SK-N-MC (cell line): ENCODE data around the gene LCN9.

Source experiments
- DNase-seq: peaks from one replicate; pipeline ENCODE4 v3.0.0-alpha.2; 2011; ENCODE audit warnings: low read depth, low spot score
- H3K27ac ChIP-seq: fragments of 200-600 bp; sonication (generic); 2 replicates; pipeline ENCODE4 v1.5.1; 2016; ENCODE audit warnings: mixed run types
- H3K36me3 ChIP-seq: fragments of 200-600 bp; sonication (generic); 2 replicates; pipeline ENCODE4 v1.6.1; 2017; ENCODE audit warnings: antibody characterized with exemption, low read length, mixed read lengths; ENCODE audit not compliant: insufficient read depth
- H3K4me3 ChIP-seq: fragments of 200-600 bp; sonication (generic); 2 replicates; pipeline ENCODE4 v1.5.1; 2016
- H3K9ac ChIP-seq: fragments of 200-600 bp; sonication (generic); 2 replicates; pipeline ENCODE4 v1.8.0; 2017; ENCODE audit warnings: mixed run types, mixed read lengths; ENCODE audit not compliant: insufficient read length
- H3K9me3 ChIP-seq: fragments of 200-600 bp; sonication (generic); 2 replicates; pipeline ENCODE4 v1.6.1; 2017; ENCODE audit warnings: low read depth, mild to moderate bottlenecking, antibody characterized with exemption, low read length, moderate library complexity, mixed read lengths
- EZH2 ChIP-seq: fragments of 200-600 bp; sonication (generic); IDR thresholded peaks from one replicate; pipeline ENCODE4 v1.6.1; 2017; ENCODE audit warnings: antibody characterized with exemption
- FOXP2 ChIP-seq: optimal IDR thresholded peaks from 2 replicates; pipeline ENCODE3; 2011; ENCODE audit warnings: mild to moderate bottlenecking, moderate library complexity; ENCODE audit not compliant: insufficient read depth; ENCODE audit errors: extremely low read length, control extremely low read depth
- POLR2AphosphoS5 ChIP-seq: IDR thresholded peaks from 2 replicates; pipeline ENCODE4 v1.6.1; 2012; ENCODE audit warnings: mild to moderate bottlenecking, low read depth, low read length, borderline replicate concordance

LCN9 gene

DNA sequence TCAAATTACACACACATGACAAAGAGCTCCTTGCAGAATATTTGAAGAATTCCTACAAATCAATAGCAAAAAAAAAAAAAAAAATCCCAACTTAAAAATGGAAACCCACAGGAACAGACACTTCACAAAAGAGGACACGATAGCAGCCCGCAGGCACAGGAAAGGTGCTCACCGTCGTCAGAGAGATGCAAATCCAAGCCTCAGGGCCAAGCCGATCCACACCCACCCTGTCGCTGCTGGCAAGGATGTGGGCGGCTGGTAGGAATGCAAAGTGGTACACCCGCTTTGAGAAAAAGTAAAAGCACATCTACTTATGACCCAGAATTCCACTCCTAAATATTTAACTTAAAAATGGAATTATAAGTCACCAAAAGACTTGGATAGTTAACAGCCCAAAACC is 10.8 kb downstream of the LCN9 start:
- H3K9me3 ChIP-seq: no peaks in the 10 kb centered on the region
- no peak for TF ChIP-seq POLR2AphosphoS5
- no peak for TF ChIP-seq EZH2
- no peak for TF ChIP-seq FOXP2
- no peaks in the 10 kb centered on the region for H3K36me3 ChIP-seq
- H3K9ac ChIP-seq: no peak overlapping the region
- DNase-seq: no peak
- H3K27ac ChIP-seq: no peak overlapping the region
- H3K4me3 ChIP-seq: no peak overlapping the region

- H3K9me3 ChIP-seq: no peaks in the 10 kb centered on the region
- TF ChIP-seq POLR2AphosphoS5: no peak
- no peak for TF ChIP-seq FOXP2
- TF ChIP-seq EZH2: no peak
- no peaks in the 10 kb centered on the region for H3K36me3 ChIP-seq
- no peak for DNase-seq
- H3K9ac ChIP-seq: no peak overlapping the region
- no peak overlapping the region for H3K4me3 ChIP-seq
- H3K27ac ChIP-seq: no peak overlapping the region
Measured at GRCh38 chr9:135674977-135675376, 11.9 kb downstream of the LCN9 start.

DNA sequence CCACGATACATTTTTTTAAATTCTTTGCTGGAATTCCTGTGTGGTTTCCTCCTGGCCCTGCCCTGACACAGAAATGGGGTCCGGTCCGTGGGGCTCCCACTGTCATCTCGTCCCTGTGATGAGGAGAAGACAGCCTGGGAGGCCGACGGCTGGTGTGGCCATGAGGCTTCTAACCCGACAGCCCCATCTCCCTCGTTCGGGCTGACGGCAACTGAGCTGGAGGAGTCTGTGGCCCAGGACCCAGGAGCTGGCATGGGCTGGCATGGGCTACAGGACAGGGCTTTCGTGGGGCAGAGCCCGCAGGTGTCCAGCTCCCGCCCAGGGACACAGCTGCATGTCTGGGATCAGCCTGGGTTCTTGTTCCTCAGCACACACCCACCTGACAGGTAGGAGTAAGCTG is 13.8 kb downstream of the LCN9 start:
- Histone ChIP-seq H3K9me3 (no peaks in the 10 kb centered on the region), H3K9ac (no peak overlapping the region), H3K27ac (no peak overlapping the region), H3K4me3 (no peak overlapping the region), H3K36me3 (no peaks in the 10 kb centered on the region)
- no peak for TF ChIP-seq EZH2
- TF ChIP-seq FOXP2: no peak
- no peak for TF ChIP-seq POLR2AphosphoS5
- no peak for DNase-seq

GRCh38 chr9:135677641-135678168 is 14.6 kb downstream of the LCN9 start:
- no peak for DNase-seq
- no peaks in the 10 kb centered on the region for H3K36me3 ChIP-seq
- TF ChIP-seq FOXP2 (no peak), EZH2 (no peak), POLR2AphosphoS5 (no peak)

DNA sequence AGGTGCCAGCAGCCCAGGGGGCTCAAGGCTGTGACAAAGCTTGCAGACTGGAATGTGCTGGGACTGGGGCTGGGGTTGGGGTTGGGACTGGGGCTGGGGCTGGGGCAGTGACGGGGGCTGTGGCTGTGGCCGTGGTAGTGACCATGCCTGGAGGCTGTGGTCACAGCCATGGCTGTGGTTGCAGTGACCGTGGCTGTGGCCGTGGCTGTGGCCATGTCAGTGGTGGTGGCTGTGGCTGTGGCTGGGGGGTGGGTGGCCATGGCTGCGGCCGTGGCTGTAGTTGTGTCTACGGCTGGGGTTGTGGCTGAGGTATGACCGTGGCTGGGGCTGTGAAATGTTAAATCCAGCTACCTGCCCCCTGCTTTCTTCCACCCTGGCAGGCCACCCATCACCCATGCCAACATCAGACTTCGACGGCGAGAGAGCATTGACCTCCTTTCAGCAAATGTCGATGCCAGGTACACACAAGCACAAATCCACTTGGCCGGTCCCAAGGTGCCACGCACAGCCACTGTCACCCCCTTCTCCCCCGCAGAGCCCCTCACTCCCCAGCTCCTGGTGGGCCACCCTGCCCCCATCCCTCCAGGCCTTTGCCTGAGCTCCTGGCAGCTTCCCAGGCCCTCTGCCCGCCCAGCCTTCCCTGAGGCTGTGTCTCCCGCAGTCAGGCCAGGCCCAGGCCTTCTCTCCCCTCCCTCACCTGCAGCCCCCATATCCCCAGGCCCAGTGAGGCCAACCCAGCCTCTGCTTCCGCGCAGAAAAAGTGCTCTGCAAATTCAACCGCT is 15.3 kb downstream of the LCN9 start:
- no peak for TF ChIP-seq FOXP2
- no peak for TF ChIP-seq POLR2AphosphoS5
- no peak for TF ChIP-seq EZH2
- Histone ChIP-seq H3K9me3 (no peaks in the 10 kb centered on the region), H3K9ac (no peak overlapping the region), H3K4me3 (no peak overlapping the region), H3K27ac (no peak overlapping the region), H3K36me3 (no peaks in the 10 kb centered on the region)
- no peak for DNase-seq

More at GRCh38 chr9:135677641-135678168, 14.6 kb downstream of the LCN9 start:
- no peak overlapping the region for H3K4me3 ChIP-seq
- H3K9me3 ChIP-seq: no peaks in the 10 kb centered on the region
- H3K27ac ChIP-seq: no peak overlapping the region
- no peak overlapping the region for H3K9ac ChIP-seq

GRCh38 chr9:135680056-135680455 is 16.9 kb downstream of the LCN9 start:
- H3K4me3 ChIP-seq: no peak overlapping the region
- H3K9ac ChIP-seq: no peak overlapping the region
- H3K9me3 ChIP-seq: no peaks in the 10 kb centered on the region
- no peaks in the 10 kb centered on the region for H3K36me3 ChIP-seq
- DNase-seq: no peak
- TF ChIP-seq FOXP2: no peak
- TF ChIP-seq EZH2: no peak
- no peak for TF ChIP-seq POLR2AphosphoS5
- no peak overlapping the region for H3K27ac ChIP-seq

- H3K9ac ChIP-seq: no peak overlapping the region
- no peak for DNase-seq
- no peaks in the 10 kb centered on the region for H3K9me3 ChIP-seq
- no peak for TF ChIP-seq FOXP2
- no peak for TF ChIP-seq EZH2
- TF ChIP-seq POLR2AphosphoS5: no peak
- H3K36me3 ChIP-seq: no peaks in the 10 kb centered on the region
- no peak overlapping the region for H3K27ac ChIP-seq
- H3K4me3 ChIP-seq: no peak overlapping the region
Measured at GRCh38 chr9:135681161-135681560, 18.1 kb downstream of the LCN9 start.

- H3K36me3 ChIP-seq: no peaks in the 10 kb centered on the region
- H3K9me3 ChIP-seq: no peaks in the 10 kb centered on the region
- TF ChIP-seq POLR2AphosphoS5 (no peak), EZH2 (no peak), FOXP2 (no peak)
- no peak overlapping the region for H3K9ac ChIP-seq
- no peak for DNase-seq
- no peak overlapping the region for H3K4me3 ChIP-seq
- H3K27ac ChIP-seq: no peak overlapping the region
Measured at GRCh38 chr9:135683401-135684034, 20.4 kb downstream of the LCN9 start.
